T47D (cell line): ENCODE measurements around the gene HLA-DQB1.
A peak's percentile ranks its signal among the peaks of the same experiment; 100 is the strongest.

Experiments
- DNase-seq, 2 experiments: peaks; one replicate each; pipeline versions ENCODE4 v3.0.0 to v3.0.0-alpha.2; 2011 to 2012; ENCODE audit warnings: low read depth in 1 of 2, low spot score in 1 of 2
- JUND ChIP-seq: IDR thresholded peaks from 2 replicates; pipeline ENCODE4 v1.6.1; 2012; ENCODE audit warnings: low read depth
- in situ Hi-C: cut with HindIII; loops from 2 replicates; pipeline ENCODE4 v1.10.0; 2016; ENCODE audit warnings: low sequenced_read_pairs, low pct_unique_long_range_greater_than_20kb

Gene HLA-DQB1

DNA sequence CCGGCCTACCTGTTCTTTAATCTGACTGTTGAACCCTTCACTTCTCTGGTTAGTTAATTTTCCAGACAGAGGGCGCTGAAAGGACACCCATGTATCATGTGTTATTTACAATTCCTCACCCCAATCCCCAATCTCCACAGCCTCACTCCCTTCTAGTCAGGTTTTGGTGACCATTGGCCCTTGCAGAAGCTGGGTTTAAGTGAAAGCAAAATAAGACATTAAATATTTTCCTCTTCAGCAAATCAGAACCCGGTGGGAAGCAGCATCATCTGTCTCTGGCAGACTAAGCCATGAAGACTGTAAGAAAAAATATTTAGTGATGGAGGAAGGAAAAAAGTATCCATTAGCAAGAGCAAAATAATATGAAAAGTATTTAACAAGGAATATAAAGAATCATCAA lies 38.6 kb downstream of the HLA-DQB1 start:
- TF ChIP-seq JUND, result no peak
- DNase-seq, result peak in 1 of 2 experiments; percentile 47
- in situ Hi-C loops, result no loop called here

DNA sequence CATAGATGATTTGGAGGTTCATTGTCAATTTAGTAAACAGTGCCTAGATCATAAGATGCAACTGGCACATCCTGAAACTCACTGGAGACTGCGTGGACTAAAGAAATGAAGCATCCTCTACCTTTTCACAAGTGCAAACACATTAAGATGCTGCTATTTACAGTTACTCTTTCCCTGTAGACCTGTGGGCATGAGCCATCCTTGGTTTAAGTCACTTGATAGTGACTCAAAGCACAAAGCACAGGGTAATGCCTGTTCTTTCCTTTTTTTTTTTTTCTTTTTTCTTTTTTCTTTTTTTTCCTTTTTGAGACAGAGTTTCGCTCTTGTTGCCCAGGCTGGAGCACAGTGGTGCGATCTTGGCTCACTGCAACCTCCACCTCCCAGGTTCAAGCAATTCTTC lies 39.2 kb downstream of the HLA-DQB1 start:
- in situ Hi-C loops, result no loop called here
- no peak for DNase-seq
- TF ChIP-seq JUND, result no peak

DNA sequence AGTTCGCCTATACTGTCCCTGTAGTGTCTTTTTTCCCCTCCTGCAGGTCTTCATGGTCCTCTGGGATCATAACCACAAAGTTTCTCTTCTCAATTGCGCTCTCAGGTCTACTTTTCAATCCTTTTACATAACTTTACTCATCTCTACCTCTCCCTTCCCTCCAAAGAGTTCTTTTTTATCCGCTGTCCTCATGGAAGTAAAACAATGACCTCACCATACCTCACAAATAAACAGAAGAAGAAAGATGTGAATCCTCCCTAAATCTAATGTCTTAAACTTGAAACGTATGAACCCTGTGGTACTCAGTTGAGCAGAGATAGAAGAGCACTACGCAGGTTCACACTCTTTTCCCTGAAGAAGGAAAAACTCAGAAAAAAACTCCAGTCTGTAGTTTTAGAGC lies 41.3 kb downstream of the HLA-DQB1 start:
- no peak for TF ChIP-seq JUND
- in situ Hi-C loops, result no loop called here
- no peak for DNase-seq

DNA sequence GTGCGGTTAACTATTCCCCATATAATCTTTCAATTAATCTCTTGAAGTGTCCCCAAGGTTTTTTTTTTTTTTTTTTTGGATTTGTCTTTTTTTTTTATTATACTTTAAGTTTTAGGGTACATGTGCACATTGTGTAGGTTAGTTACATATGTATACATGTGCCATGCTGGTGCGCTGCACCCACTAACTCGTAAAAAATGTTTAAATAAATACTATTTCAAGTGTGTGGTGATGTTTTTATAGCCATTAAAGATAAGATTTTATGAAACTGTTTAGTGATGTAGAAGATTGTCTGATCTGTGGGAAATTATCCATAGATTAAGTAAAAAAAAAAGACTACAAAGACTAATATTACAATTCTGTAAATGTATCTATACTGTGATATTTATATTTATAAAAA lies 41.9 kb downstream of the HLA-DQB1 start:
- no peak for DNase-seq
- TF ChIP-seq JUND, result no peak
- in situ Hi-C loops, result no loop called here

DNA sequence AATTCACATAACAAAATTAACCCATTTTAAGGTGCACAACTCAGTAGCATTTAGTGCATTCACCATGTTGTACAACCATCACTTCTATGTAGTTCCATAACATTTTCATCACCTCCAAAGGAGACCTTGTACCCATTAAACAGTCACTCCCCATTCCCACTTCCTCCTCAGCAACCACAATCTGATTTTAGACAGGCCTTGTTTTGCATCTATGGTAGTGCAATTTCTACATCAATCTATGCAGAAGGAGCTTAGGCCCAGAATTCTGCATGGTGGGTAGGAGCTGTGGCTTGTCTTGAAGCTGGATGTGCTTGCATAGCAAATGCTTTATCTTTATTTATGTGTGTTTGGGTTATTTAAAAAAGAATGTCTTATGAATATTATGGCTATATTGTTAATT lies 42.8 kb downstream of the HLA-DQB1 start:
- in situ Hi-C loops, result no loop called here
- no peak for TF ChIP-seq JUND
- DNase-seq, result no peak

DNA sequence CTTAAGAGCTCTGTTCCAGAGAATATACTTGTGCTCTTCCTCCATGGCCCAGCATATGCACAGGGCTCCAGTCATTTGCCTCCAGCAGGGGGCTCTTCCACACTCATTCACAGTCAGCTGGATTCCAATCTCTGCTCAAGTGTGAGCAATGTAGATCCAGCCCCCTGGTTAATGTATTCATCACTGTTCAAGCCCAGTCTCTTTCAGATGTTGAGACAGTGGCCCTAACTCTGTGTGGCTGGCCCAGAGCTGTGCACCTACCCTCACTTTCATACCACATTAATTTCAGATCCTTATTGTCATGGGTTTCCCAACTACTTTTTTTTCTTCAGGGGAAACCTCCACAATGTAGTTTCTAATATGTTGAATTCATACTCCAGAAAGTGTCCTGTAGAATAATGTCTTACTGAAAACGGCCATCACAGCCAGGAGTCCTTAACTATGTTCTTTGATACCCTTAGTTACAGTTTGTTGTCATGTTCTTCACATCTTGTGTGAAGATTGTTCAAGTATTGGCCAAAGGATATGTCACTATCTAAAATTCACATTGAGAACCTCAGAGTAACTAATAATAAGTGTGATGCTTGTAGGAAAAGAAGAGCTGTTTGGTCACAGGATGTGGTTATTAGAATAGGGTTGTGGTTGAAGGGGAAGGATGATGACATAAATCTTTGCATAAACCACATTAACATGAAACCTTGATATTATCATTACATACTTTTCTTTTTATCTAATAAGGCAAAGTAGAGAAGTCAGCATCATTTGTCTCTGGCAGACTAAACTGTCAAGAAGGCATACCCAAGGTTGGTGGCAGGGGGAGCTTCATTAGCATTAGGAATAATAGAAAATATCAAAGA lies 43.7 kb downstream of the HLA-DQB1 start:
- TF ChIP-seq JUND, result no peak
- in situ Hi-C loops, result no loop called here
- DNase-seq, result peak; percentile 35 to 76

DNA sequence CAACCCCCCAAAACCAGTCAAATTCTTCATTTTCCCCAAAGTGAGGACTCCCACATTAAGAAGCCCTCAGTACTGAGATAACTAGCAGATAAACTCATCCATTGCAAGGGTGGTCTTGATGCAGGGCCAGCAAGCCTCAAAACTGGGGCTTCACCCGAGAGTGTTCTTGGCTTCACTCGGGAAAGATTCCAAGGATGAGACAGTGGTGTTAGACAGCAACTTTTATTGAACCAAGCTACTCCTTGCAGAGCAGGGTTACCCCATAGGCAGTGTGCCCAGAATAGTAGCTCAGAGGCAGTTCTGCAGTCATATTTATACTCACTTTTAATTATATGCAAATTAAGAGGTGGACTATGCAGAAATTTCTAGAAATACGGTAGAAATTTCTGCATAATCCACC lies 45.1 kb downstream of the HLA-DQB1 start:
- in situ Hi-C loops, result no loop called here
- no peak for DNase-seq
- no peak for TF ChIP-seq JUND

DNA sequence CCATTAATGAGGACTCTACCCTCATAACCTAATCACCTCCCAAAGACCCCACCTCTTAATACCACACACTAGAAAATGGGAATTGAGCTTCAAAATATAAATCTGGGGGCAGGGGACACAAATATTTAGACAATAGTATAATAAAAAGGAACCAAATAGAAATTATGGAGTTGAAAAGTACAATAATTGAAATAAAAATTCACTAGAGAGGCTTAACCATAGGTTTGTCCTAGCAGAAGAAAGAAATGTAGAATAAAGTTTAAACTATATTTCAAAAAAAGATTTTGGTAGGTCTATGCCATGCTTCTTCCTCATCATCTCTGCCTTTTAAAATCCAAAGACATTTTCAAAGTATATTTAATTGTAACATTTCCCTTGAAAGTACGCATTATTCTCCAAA lies 48.7 kb downstream of the HLA-DQB1 start:
- TF ChIP-seq JUND, result no peak
- in situ Hi-C loops, result no loop called here
- DNase-seq, result no peak

DNA sequence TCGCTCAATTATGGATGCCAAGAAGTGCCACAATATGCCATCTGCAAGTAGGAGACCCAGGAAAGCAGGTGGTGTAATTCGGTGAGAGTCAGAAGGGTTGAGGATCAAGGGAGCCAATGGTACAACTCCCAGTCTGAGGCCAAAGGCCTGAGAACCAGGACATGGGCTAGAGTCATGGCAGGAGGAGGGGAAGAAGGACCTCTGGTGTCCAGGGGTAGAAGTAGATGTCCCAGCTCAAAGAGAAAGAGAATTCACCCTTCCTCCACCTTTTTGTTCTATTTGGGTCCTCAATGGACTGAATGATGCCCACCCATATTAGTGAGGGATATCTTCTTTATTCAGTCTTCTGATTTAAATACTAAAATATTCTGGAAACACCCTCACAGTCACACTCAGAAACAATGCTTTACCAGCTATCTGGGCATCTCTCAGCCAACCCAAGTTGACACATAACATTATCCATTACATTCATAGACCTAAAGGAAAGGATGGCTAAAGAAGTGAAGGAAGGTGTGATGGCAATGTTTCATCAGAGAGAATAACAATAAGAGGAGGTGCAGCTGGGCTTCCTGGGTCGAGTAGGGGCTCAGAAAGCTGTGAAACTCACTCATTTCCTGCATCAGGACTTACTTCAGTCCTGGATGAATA lies 50.4 kb downstream of the HLA-DQB1 start:
- no peak for TF ChIP-seq JUND
- in situ Hi-C loops, result no loop called here
- no peak for DNase-seq

DNA sequence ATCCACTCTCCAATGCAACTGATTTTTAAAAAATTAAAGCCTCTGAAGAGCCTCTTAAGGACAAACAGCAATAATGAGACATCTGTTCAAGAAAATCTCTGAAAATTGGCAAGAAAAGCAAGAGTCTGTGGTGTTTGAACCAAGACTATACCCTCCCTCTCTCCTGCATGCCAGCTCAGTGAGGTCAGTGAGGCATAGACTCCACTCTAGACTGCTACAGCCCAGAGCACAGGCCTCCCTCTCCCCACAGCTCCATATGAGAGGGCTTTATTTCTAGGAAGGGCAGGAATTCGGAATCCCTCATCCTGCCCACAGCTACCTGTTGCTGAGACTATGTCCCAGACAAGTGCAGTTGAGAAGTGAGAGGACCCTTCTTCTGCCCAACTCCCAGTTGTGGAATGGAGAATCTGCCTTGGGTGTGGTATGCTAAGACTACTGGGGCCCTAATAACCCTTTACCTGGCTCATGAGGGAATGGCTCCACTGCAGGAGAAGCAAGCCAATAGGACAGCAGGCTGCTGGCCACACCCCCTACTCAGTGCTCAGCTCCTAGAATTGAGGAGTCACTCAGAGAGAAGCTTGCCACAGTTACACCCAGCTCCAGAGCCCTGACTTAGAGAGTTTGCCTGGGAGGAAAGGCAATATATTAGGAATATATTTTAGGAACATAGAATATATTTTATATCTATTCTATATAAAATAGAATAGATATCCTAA lies 51.9 kb downstream of the HLA-DQB1 start:
- TF ChIP-seq JUND, result no peak
- in situ Hi-C loops, result no loop called here

DNA sequence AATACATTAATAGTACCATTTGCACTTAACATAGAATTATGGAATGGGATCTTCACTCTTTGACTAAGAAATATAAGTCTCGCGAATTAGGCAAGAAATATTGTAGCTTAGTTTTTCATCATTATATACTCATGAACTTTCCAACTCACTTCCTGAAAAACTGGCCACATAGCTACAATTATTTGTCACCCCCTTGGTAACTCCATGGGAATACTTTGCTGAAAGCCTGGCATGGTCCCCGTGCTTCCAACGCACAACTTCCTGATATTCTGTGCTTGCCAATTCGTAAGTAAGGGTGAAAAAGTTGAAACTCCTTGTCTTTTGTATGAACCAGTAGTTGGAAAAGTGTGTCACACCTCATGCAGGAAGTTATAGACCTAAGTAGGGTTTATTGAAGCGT lies 53.0 kb downstream of the HLA-DQB1 start:
- in situ Hi-C loops, result no loop called here
- no peak for TF ChIP-seq JUND
- no peak for DNase-seq

More for the DNA sequence above, 51.9 kb downstream of the HLA-DQB1 start:
- DNase-seq, result no peak

DNA sequence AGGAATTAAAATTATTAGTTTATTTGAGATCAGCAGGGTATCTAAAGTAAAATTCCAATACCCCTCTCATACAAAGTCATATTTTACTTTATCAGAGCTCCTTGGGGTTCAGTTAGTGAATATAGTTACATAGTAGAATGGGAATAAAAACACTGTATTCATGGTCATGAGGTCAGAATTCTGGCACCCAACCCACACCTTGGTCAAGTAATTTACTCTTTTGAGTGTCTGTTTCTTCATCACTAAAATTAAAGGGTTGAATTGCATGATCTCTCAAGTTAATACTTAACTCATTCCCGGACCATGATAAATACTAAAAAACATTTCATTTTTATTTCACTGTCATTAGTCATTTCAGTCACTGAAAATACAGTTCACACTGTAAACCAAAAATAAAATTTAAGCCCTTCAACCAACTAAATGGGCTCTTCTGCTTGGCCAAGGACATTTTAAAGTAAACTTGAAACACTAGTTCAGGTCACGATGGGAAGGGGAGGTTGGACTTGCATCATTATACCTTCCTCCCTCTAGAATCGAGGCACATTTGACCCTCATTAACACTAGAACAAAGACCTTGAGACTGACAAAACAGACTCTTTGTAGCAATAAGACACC lies 55.7 kb downstream of the HLA-DQB1 start:
- no peak for TF ChIP-seq JUND

More for the DNA sequence above, 55.7 kb downstream of the HLA-DQB1 start:
- no peak for DNase-seq
- in situ Hi-C loops, result no loop called here
